ENCODE data around the gene RNF169.
"Not testable (repeated sequence)": the region's sequence is repeated elsewhere in the genome, so short reads cannot be mapped to it uniquely, and the experiment has no call there.

Gene RNF169

DNA sequence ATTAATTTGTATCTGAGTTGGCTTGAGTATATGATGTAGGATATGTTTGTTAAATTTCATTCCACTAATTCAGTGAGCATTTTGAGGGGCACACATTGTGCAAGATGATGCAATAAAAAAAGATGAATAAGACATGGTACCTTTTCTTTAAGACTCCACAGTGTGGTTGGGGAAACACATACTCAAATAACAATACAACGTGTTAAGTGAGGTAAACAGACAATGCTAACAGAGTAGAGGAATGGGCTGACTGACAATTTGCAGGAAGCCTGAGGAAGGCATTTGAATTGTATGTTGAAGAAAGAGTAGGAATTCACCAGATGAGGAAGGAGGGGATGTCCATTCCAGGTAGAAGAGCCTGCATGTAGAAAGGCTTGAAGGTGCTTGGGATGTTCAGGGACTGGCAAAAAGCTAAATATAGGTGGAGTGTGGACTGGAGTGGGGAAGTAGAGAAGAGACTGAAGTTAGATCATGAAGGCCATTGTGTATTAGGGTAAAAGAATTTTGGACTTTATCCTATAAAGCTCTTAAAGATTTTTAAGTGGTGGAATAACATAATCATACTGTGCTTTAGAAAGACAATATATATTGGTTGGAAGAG lies 6.8 kb downstream of the RNF169 start:
- no peak for DNase-seq
- in situ Hi-C loops (cut with MboI; ENCODE audit: low pct_unique_long_range_greater_than_20kb, low sequenced_read_pairs), result no loop called here

GRCh38 chr11:74756571-74756970 lies 7.9 kb downstream of the RNF169 start:
- in situ Hi-C loops (cut with MboI; ENCODE audit: low pct_unique_long_range_greater_than_20kb, low sequenced_read_pairs), result no loop called here
- DNase-seq, result no peak

DNA sequence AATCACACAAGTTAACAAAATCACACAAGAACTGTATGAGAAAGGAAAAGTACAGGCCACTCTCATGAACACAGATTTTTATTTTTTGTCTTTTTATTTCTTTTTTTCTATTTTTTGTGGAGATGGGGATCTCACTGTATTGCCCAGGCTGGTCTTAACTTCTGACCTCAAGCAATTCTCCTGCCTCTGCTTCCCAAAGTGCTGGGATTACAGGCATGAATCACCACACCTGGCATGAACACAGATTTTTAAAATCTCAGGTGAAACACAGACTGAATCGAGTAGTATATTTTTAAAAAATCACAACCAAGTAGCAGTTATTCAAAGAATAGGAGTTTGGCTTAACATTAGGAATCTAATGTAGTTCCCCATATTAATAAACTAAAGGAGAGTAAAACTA lies 18.3 kb downstream of the RNF169 start:
- in situ Hi-C loops (cut with MboI; ENCODE audit: low pct_unique_long_range_greater_than_20kb, low sequenced_read_pairs), result no loop called here
- DNase-seq, result no peak

- DNase-seq; in situ Hi-C loops (cut with MboI; ENCODE audit: low pct_unique_long_range_greater_than_20kb, low sequenced_read_pairs): not testable (repeated sequence)
Measured at GRCh38 chr11:74768172-74768651, 19.6 kb downstream of the RNF169 start.

GRCh38 chr11:74769055-74769707 lies 20.5 kb downstream of the RNF169 start:
- in situ Hi-C loops (cut with MboI; ENCODE audit: low pct_unique_long_range_greater_than_20kb, low sequenced_read_pairs), result no loop called here
- DNase-seq, result no peak

DNA sequence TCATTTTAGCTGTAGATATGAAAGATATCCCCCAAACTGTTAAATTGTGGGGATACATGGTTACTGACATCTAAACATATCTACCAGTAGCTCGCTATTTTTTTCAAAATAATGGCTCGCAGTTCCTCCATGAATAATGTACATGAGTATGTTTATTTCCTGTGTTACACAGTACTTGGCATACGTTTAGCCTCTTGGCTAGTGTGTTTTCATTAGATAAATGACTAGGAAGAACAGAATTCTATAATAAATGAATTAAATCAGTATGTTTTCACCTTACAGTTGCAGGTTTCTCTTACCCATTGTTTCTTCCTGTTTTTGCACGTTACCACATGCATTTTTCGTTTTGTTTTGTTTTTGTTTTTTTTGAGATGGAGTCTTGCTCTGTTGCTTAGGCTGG lies 21.8 kb downstream of the RNF169 start:
- in situ Hi-C loops (cut with MboI; ENCODE audit: low pct_unique_long_range_greater_than_20kb, low sequenced_read_pairs), result no loop called here
- no peak for DNase-seq

DNA sequence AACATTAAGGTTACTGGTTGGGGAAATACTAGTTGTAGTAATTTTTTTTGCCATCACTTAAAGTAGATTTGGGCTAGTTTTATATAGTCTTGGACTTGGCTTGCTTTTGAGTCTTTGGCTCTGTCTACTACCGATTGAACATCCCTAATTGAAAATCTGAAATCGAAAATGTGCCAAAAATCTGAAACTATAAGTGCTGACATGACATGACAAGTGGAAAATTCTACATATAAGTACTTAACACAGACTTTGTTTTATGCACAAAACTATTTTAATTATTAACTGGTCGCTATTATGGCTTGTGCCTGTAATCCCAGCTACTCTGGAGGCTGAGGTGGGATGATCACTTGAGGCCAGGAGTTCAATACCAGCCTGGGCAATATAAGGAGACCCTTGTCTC lies 22.5 kb downstream of the RNF169 start:
- in situ Hi-C loops (cut with MboI; ENCODE audit: low pct_unique_long_range_greater_than_20kb, low sequenced_read_pairs), result no loop called here
- DNase-seq, result no peak

- in situ Hi-C loops (cut with MboI; ENCODE audit: low pct_unique_long_range_greater_than_20kb, low sequenced_read_pairs), result no loop called here
Measured at GRCh38 chr11:74773476-74773875, 24.8 kb downstream of the RNF169 start.

GRCh38 chr11:74775762-74776161 lies 27.1 kb downstream of the RNF169 start:
- in situ Hi-C loops (cut with MboI; ENCODE audit: low pct_unique_long_range_greater_than_20kb, low sequenced_read_pairs), result no loop called here
- no peak for DNase-seq

More at GRCh38 chr11:74773476-74773875, 24.8 kb downstream of the RNF169 start:
- DNase-seq, result no peak

GRCh38 chr11:74776546-74776945 lies 27.9 kb downstream of the RNF169 start:
- in situ Hi-C loops (cut with MboI; ENCODE audit: low pct_unique_long_range_greater_than_20kb, low sequenced_read_pairs), result no loop called here
- DNase-seq, result no peak

- no peak for DNase-seq
- in situ Hi-C loops (cut with MboI; ENCODE audit: low pct_unique_long_range_greater_than_20kb, low sequenced_read_pairs), result no loop called here
Measured at GRCh38 chr11:74777038-74777437, 28.4 kb downstream of the RNF169 start.

DNA sequence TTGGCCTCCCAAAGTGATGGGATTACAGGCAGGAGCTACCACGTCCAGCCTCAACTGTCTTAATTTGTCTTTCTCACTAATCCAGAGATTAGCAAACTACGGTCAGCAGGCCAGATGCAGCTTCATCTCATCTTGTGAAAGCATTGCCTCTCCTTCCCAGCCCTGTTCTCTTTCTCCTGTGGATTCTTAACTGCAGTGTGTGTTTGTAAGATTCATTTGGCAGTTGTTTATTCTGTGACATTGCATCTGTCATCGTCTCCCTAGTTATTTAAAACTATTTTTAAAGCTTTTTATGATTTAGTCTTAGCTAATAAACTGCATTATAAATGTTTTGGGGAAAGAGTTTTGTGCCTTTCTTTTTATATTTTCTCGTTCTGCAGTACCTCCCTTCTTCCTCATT lies 29.2 kb downstream of the RNF169 start:
- in situ Hi-C loops (cut with MboI; ENCODE audit: low pct_unique_long_range_greater_than_20kb, low sequenced_read_pairs), result no loop called here

GRCh38 chr11:74778581-74778980 lies 29.9 kb downstream of the RNF169 start:
- DNase-seq, result no peak
- in situ Hi-C loops (cut with MboI; ENCODE audit: low pct_unique_long_range_greater_than_20kb, low sequenced_read_pairs), result no loop called here

More for the DNA sequence above, 29.2 kb downstream of the RNF169 start:
- no peak for DNase-seq

DNA sequence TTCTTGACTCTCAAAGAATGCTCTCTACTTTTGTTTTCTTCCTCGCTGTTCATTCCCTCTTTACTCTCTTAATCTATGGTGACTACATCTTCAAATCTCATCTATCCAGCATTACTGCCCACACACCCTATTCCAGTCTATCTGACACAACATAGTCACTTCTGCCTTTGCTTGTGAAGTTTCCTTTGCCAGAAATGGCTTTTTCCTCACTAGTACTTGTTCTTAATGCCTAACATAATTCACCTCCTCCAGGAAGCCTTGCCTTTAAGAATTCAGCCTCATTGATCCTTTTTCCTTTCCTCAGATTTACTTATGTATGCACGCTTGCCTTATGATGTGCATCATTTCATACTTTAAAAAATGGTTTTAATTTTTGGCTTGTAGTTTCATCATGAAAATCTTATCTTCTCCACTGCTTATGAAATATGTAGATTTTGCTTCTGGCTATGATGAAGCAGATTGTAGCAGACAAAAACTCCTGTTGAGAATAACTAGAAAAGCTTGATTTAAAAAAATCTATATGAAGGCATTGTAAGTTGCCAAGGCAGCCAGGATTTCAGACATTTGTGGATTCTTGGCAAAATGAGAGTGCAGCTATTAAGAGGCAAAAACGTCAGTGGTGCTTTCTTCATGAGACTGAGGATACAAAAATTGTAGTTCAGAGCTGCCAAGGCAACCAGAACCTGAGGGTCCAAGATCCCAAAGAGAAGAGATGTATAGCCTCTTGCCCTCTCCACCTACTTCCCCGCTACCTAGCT lies 31.8 kb downstream of the RNF169 start:
- no peak for DNase-seq

GRCh38 chr11:74783241-74783871 lies 34.7 kb downstream of the RNF169 start:
- in situ Hi-C loops (cut with MboI; ENCODE audit: low pct_unique_long_range_greater_than_20kb, low sequenced_read_pairs), result no loop called here
- DNase-seq, result peak; percentile 78

More for the DNA sequence above, 31.8 kb downstream of the RNF169 start:
- in situ Hi-C loops (cut with MboI; ENCODE audit: low pct_unique_long_range_greater_than_20kb, low sequenced_read_pairs), result no loop called here

- no peak for DNase-seq
- in situ Hi-C loops (cut with MboI; ENCODE audit: low pct_unique_long_range_greater_than_20kb, low sequenced_read_pairs), result no loop called here
Measured at GRCh38 chr11:74784234-74784633, 35.6 kb downstream of the RNF169 start.

- no peak for DNase-seq
- in situ Hi-C loops (cut with MboI; ENCODE audit: low pct_unique_long_range_greater_than_20kb, low sequenced_read_pairs), result no loop called here
Measured at GRCh38 chr11:74784726-74785125, 36.1 kb downstream of the RNF169 start.

DNA sequence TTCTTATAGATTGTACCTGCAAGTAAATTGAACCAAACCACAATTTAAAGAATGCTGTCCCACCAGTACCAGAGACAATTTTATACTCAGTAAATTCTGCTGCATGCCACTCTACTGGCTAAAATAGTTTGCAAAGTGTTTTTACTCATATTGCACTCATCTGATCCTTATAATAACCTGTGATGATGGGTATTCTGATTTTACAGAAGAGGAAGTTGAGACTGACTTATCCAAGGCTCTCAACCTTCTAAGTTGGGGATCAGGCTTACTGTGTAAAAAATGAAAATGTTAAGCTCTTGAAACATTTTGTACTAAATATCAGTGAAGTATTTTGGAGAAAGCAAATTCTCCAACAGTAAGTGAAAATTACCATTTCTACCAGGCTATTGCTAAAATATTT lies 37.9 kb downstream of the RNF169 start:
- in situ Hi-C loops (cut with MboI; ENCODE audit: low pct_unique_long_range_greater_than_20kb, low sequenced_read_pairs), result no loop called here

GRCh38 chr11:74791333-74792100 lies 42.9 kb downstream of the RNF169 start:
- in situ Hi-C loops (cut with MboI; ENCODE audit: low pct_unique_long_range_greater_than_20kb, low sequenced_read_pairs), result no loop called here
- no peak for DNase-seq

More for the DNA sequence above, 37.9 kb downstream of the RNF169 start:
- DNase-seq, result no peak

All from KBM-7 (cell line).